Tibial nerve (tissue), 4 donors: ENCODE measurements around the gene GPR141. TPM values are rescaled to one million over a fixed set of nuclear protein-coding genes. Genes with fewer than 3 reads are reported as not detected.

Experiments used
- DNase-seq, 2 donors: peaks; one replicate each; pipeline ENCODE4 v3.0.0-alpha.2; 2019; ENCODE audit warnings: low spot score in 2 of 2
- H3K27ac ChIP-seq, 4 donors: fragments of 200-600 bp; sonication (generic) in 3 of 4; one replicate each; pipeline ENCODE4 v1.5.1; 2017 to 2019; ENCODE audit warnings: mild to moderate bottlenecking in 1 of 4
- H3K27me3 ChIP-seq, 2 donors: fragments of 200-600 bp; sonication (generic) in 1 of 2; one replicate each; pipeline versions ENCODE4 v1.5.1 to v1.6.0; 2017 to 2019
- H3K36me3 ChIP-seq, 3 donors: fragments of 200-600 bp; sonication (generic); one replicate each; pipeline ENCODE4 v1.5.1; 2018 to 2019
- H3K4me1 ChIP-seq, 4 donors: fragments of 200-600 bp; sonication (generic) in 3 of 4; one replicate each; pipeline ENCODE4 v1.5.1; 2017 to 2019
- H3K4me3 ChIP-seq, 4 donors: fragments of 200-600 bp; sonication (generic) in 3 of 4; one replicate each; pipeline ENCODE4 v1.5.1; 2017 to 2019; ENCODE audit warnings: mild to moderate bottlenecking in 1 of 4, moderate library complexity in 1 of 4
- H3K9me3 ChIP-seq, 4 donors: fragments of 200-600 bp; sonication (generic) in 3 of 4; one replicate each; pipeline ENCODE4 v1.5.1; 2017 to 2019
- CTCF ChIP-seq, 5 experiments: fragments of 200-600 bp in 3 of 5; fragments of 450-650 bp in 2 of 5; sonication (generic) in 3 of 5; IDR thresholded peaks; one replicate each; pipeline ENCODE4 v1.5.1; 2016 to 2019; ENCODE audit warnings: antibody characterized with exemption in 5 of 5, mild to moderate bottlenecking in 3 of 5, moderate library complexity in 2 of 5
- EP300 ChIP-seq, 2 donors: sonication (generic); formaldehyde crosslinking; IDR thresholded peaks; one replicate each; pipeline ENCODE4 v1.6.1; 2017; ENCODE audit warnings: antibody characterized with exemption in 2 of 2, mild to moderate bottlenecking in 1 of 2
- POLR2A ChIP-seq, 2 donors: fragments of 450-650 bp; IDR thresholded peaks; one replicate each; pipeline ENCODE4 v1.6.1; 2017; ENCODE audit warnings: antibody characterized with exemption in 2 of 2, mild to moderate bottlenecking in 2 of 2, moderate library complexity in 2 of 2
- WGBS, 2 donors: methylation state at CpG; one replicate each; pipeline ENCODE4 v1.1.5; 2018; 5-methylcytosine and 5-hydroxymethylcytosine counted together
- total RNA-seq, 4 donors: library from RNA; depleted of rRNA; stranded (reverse); fragments of >200 nt; gene quantifications; one replicate each; pipeline ENCODE4 v1.1.0, GENCODE V29; 2016

The GPR141 gene
- total RNA-seq, 4 donors from 2014 or later, result 0.84 to 3.1 TPM; not detected in 2

DNA sequence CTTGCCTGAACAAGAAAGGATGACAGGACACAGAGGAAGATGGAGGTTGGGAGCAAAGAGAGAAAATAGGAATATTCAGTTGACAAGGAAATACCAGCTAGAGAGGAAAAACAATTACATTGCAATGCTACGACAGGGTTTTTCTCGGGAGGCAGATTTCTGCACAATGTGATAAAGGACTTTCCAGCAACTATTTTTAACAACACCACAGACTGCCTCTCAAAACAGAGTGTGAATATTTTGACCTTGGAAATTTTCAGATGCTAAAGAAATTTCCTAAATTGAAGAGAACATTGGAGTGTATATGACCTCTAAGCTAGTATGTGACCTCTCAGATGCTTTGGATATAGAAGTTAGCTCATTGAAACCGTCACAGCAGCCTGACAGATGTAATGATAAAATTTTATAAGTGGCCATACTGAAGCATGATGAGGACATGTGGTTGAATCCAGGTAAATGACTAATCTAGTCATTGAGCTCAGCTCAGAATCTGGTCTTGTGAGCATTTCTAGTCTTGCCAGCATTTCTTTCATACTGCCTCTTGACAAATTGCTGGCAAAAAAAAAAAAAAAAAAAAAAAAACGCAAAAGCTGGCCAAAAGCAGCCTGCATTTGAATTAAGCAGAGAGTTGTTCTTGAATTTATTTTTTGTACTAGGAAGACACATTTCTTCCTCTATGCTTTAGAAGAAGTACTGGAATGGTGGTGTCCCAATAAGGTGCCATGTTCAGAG, 24.4 kb downstream of the GPR141 start:
- DNase-seq, result no peak
- 21 to 32% methylated on average over 4 of the region's 4 CpGs for WGBS, 2 donors
- Histone ChIP-seq H3K4me1 (peaks cover 0 to 15% (median 3%) of the 10 kb centered on the region in 4 donors), H3K27ac (no peak overlapping the region), H3K36me3 (no peaks in the 10 kb centered on the region), H3K9me3 (no peaks in the 10 kb centered on the region), H3K27me3 (no peaks in the 10 kb centered on the region), H3K4me3 (no peak overlapping the region)
- TF ChIP-seq EP300 (IDR thresholded peaks at IDR 0.05), result no peak
- TF ChIP-seq POLR2A (IDR thresholded peaks at IDR 0.05), result no peak
- no peak for TF ChIP-seq CTCF (IDR thresholded peaks at IDR 0.05)

DNA sequence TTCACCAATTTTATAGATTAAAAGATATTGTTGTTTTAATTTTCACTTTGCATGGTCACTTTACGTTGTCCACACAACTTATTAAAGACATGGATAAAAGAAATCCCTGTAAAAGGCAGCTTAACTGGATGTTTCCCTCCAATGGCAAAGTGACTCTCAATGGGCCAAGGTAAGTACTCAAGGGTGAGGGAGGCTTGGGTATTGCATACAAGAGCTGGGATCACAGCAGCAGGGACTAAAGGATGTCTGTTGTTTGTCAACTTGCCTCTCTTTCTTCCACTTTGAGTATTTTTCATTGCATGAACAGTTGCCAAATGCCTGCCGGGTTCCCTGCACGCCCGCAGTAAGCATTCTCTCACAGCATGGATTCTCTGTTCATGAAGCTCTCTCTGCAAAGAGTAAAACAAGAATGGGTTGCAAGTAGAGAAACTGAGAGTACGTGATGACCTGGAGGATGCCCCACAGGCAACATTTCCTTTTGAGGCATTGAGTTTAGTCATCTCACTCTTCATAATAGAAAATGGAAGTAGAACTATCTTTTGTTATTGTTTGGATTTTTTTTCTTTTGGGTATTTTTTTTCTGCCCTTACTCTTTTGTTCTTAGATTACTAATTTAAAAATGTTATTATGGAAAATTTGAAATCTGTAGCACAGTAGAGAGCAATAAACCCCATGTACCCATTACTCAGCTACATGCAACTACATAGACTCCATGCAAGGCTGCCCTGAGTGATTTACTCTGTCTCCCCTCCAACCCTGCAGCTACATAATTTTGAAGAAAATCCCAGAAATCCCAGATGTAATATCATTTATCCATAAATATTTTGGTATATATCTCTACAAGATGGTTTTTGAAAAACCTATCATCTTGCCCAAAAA, 26.3 kb downstream of the GPR141 start:
- 88 to 90% methylated on average over 5 of the region's 5 CpGs for WGBS, 2 donors

DNA sequence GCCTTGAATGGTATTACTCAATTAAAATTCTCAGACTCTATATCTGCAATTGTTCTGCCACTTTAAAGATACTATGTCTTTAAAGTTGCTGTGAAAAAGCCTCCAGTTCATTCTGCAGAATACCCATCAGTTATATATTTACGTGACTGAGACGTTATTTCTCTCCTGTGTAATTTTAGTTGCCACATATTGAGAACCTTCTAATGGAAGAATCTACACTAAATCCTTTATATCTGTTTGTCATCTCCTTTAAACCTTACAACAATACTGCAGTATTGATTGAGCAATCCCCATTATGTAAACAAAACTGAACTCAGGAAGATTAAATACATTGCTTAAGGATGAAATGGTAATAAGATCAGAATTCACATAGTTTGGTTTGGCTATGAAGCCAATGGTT, 30.0 kb downstream of the GPR141 start:
- WGBS, 2 donors, result 61 to 63% methylated on average over 2 of the region's 2 CpGs
- Histone ChIP-seq H3K27ac (no peak overlapping the region), H3K4me3 (no peak overlapping the region), H3K4me1 (no peaks in the 10 kb centered on the region), H3K9me3 (no peaks in the 10 kb centered on the region), H3K27me3 (no peaks in the 10 kb centered on the region), H3K36me3 (no peaks in the 10 kb centered on the region)
- no peak for TF ChIP-seq CTCF (IDR thresholded peaks at IDR 0.05)
- TF ChIP-seq POLR2A (IDR thresholded peaks at IDR 0.05), result no peak
- no peak for TF ChIP-seq EP300 (IDR thresholded peaks at IDR 0.05)
- DNase-seq, result no peak

More for the DNA sequence above, 26.3 kb downstream of the GPR141 start:
- no peak for TF ChIP-seq POLR2A (IDR thresholded peaks at IDR 0.05)
- TF ChIP-seq CTCF (IDR thresholded peaks at IDR 0.05), result no peak
- no peak for TF ChIP-seq EP300 (IDR thresholded peaks at IDR 0.05)
- H3K27me3 ChIP-seq, result no peaks in the 10 kb centered on the region
- no peak overlapping the region for H3K4me3 ChIP-seq
- no peak for DNase-seq
- no peaks in the 10 kb centered on the region for H3K36me3 ChIP-seq
- no peak overlapping the region for H3K27ac ChIP-seq
- H3K9me3 ChIP-seq, result no peaks in the 10 kb centered on the region
- peaks cover 0 to 15% (median 0%) of the 10 kb centered on the region in 4 donors for H3K4me1 ChIP-seq

GRCh38 chr7:37714606-37715005, 31.0 kb downstream of the GPR141 start:
- H3K36me3 ChIP-seq, result no peaks in the 10 kb centered on the region
- WGBS, 2 donors, result 52 to 55% methylated on average over 2 of the region's 2 CpGs
- no peak overlapping the region for H3K27ac ChIP-seq
- H3K4me1 ChIP-seq, result no peaks in the 10 kb centered on the region
- TF ChIP-seq POLR2A (IDR thresholded peaks at IDR 0.05), result no peak
- TF ChIP-seq EP300 (IDR thresholded peaks at IDR 0.05), result no peak
- no peak for TF ChIP-seq CTCF (IDR thresholded peaks at IDR 0.05)
- no peak overlapping the region for H3K4me3 ChIP-seq
- no peaks in the 10 kb centered on the region for H3K27me3 ChIP-seq
- no peaks in the 10 kb centered on the region for H3K9me3 ChIP-seq
- DNase-seq, result no peak

DNA sequence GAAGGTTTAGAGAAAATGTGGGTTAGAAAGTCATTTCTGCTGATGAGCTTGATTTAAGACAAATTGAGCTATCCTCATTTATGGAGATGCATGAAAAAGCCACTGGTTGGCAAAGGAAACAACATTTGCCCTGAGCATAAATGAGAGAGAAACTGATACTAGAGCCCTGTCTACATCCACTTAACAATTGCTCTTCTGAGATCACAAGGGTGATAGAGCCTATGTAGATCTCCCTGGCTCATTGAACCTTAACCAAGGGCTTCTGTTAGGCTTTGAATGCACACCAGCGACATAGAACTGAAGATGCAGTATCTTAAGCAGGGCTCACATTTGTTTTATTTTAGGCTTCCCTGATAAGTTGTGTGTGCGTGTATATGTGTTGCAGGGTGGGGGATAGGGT, 35.0 kb downstream of the GPR141 start:
- Histone ChIP-seq H3K9me3 (no peaks in the 10 kb centered on the region), H3K27me3 (no peaks in the 10 kb centered on the region), H3K27ac (no peak overlapping the region), H3K4me1 (no peaks in the 10 kb centered on the region), H3K36me3 (no peaks in the 10 kb centered on the region), H3K4me3 (no peak overlapping the region)
- WGBS, 2 donors, result 89 to 90% methylated on average over 2 of the region's 2 CpGs
- TF ChIP-seq CTCF (IDR thresholded peaks at IDR 0.05), result no peak
- TF ChIP-seq EP300 (IDR thresholded peaks at IDR 0.05), result no peak
- TF ChIP-seq POLR2A (IDR thresholded peaks at IDR 0.05), result no peak
- no peak for DNase-seq
